ENCODE measurements around the gene ZCWPW2.

- TF ChIP-seq CTCF (conservative IDR thresholded peaks at IDR 0.05; ENCODE audit: low read depth, low read length) (no peak), CEBPB (IDR thresholded peaks at IDR 0.05; ENCODE audit: low read depth, low read length) (no peak), RAD21 (IDR thresholded peaks at IDR 0.05; ENCODE audit: low read length) (no peak), SMC3 (IDR thresholded peaks at IDR 0.05; ENCODE audit: low read depth, low read length) (no peak), MXI1 (IDR thresholded peaks at IDR 0.05; ENCODE audit: borderline replicate concordance, low read depth, low read length) (no peak), POLR2A (IDR thresholded peaks at IDR 0.05; ENCODE audit: low read depth, low read length) (no peak), FOS (IDR thresholded peaks at IDR 0.05; ENCODE audit: low read depth, low read length) (no peak), MAZ (IDR thresholded peaks at IDR 0.05; ENCODE audit: borderline replicate concordance, low read depth, low read length) (no peak), RFX5 (IDR thresholded peaks at IDR 0.05; ENCODE audit: low read depth, low read length) (no peak), USF2 (IDR thresholded peaks at IDR 0.05; ENCODE audit: low read depth, low read length) (no peak), RCOR1 (IDR thresholded peaks at IDR 0.05; ENCODE audit: insufficient replicate concordance, low read length) (no peak), ELK1 (IDR thresholded peaks at IDR 0.05; ENCODE audit: borderline replicate concordance, low read depth, low read length) (no peak)
These were observed 50.7 kb downstream of the ZCWPW2 start for GRCh38 chr3:28399206-28399605.

All from IMR-90 (cell line).